HG03139 (cell line): ENCODE results near the gene ORC2.
"Not testable (repeated sequence)": the region's sequence is repeated elsewhere in the genome, so short reads cannot be mapped to it uniquely, and the experiment has no call there.

Experiments used
- ATAC-seq: cut with Tn5 transposase; IDR thresholded peaks from one replicate; pipeline ENCODE4 v1.9.1; 2021; ENCODE audit not compliant: unreplicated experiment

The ORC2 gene

DNA sequence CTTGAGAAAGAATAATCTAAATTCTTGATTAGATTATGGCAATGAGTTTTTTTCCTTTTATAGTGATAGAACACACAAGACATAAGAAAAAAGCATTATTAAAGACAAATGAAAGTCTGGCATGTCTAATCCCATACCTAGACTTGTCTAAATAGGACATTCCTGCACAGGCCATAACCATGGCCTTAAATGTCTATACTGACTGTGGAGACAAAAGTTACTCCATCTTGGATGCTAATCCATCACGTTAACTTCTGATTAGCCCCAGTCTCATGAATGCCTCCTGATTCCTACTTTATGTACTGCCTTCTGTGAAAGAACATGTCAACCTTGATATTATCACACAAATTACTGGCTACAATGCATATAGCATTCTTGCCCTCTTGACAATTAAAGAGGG is 23.6 kb downstream of the ORC2 start:
- ATAC-seq: no peak

DNA sequence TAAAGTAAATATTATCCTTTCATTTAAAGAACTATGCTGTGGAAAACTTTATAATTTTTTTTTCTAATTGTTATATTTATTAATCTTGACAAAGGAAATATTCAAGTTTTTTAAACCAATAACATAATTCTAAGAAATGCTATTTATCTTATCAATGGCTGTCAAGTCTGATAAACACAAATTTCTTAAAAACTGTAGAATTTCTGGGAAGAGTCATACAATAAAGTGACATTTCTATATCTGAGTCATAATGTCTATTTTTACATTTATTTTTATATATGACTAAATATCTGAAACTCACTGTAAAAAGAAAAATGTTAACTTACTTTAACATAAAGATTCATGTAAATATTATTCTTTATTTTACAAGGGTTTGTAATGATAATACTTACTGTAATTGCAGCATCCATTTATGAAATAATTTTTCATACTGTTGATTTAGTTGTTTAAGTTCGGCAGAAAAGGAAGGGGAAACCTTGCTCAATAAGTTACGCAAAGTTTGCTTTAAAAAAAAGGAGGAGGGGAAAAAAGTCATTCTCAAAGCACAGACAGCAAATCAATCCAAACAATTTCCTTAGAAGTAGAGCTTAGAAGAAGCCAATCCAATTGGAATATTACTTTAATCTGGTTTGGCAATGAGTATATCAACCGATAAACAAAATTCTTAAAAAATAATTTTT is 32.4 kb downstream of the ORC2 start:
- ATAC-seq: no peak

- no peak for ATAC-seq
Observed at GRCh38 chr2:200929334-200930249, 33.9 kb downstream of the ORC2 start.

- ATAC-seq: no peak
Observed at GRCh38 chr2:200922439-200922838, 41.0 kb downstream of the ORC2 start.

DNA sequence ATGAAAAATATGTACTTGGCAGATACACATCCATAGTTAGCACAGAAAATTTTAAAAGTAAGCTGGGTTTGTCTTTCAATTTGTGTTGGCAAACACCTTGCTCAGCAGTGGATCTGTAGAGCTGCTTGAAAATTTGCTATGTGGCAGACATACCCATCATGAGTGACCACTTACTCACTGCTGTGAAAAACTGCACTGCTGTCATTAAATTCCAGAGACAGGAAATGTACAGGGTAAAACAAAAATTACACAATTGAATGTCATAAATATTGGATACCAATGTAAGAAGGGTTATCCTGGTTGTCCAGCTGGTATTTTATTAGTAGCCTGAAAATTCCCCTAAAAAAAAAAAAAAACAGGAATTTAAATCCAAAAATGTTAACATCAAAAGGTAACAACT is 49.8 kb downstream of the ORC2 start:
- ATAC-seq: no peak

DNA sequence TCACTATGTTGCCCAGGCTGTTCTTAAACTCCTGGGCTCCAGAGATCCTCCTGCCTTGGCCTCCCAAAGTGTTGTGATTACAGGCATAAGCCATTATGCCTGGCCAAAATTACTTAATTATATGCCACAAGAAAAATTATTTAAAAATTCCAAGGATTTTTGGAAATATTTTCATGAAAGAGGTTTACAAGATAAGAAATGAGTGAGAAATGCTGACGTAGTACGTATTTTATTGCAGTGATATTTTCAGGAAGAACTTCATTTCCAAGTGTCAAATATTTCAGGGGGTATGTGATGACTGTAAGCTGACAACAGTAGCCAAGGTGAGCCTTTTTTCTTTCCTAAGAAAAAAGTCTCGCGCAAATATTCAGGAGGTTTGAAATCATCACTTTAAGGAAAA is 53.5 kb downstream of the ORC2 start:
- ATAC-seq: no peak

- no peak for ATAC-seq
Observed at GRCh38 chr2:200905618-200906296, 57.7 kb downstream of the ORC2 start.

DNA sequence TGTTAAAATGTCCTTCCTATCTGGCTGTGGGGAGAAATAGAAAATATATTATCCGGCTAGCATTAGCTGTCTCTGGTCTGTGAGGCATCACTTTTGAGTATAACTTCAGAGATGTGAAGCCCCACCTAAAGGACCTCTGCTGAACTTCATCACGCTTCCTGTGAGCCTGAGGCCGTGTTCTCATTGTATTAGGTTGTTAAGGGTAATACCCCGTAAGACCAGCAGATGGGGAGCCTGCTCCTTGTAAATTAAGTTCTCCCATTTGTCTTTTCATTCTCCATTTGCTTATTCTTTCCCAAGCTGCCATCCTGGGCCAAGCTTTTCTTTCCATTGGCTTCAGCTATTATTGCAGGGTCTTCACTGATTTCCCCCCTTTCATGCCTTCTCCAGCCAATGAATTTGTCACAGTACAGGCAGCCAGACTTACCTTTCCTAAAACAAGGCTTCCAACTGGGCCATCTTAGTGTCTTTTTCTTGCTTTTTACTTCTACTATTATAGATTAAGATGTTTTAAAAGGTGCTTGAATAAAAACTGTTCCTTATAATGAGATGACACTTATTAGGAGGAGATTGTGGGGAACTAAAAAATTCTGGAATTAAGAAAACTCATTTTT is 61.9 kb downstream of the ORC2 start:
- peak; percentile 98 for ATAC-seq

- ATAC-seq: no peak
Observed at GRCh38 chr2:200899482-200899881, 64.0 kb downstream of the ORC2 start.

- ATAC-seq: peak; percentile 89
Observed at GRCh38 chr2:200888704-200889625, 74.5 kb downstream of the ORC2 start, which contains the start of the genes NIF3L1 and PPIL3. NIF3L1 (plus strand) TSS chr2:200889371; CDS start chr2:200891944, 2,573 bp downstream. PPIL3 (minus strand) TSS chr2:200889077; CDS start chr2:200887615, 1,462 bp downstream.

DNA sequence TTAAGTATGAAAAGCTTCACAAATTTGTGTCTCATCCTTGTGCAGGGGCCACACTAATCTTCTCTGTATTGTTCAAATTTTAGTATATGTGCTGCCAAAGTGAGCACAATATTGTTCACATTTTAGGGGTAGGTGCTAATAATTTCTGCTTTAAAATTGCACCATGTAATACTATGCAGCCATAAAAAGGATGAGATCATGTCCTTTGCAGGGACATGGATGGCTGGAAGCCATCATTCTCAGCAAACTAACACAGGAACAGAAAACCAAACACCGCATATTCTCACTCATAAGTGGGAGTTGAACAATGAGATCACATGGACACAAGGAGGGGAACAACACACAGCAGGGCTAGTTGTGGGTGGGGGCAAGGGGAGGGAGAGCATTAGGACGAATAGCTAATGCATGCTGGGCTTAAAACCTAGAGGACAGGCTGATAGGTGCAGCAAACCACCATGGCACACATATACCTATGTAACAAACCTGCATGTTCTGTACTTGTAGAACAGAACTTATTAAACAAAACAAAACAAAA is 81.7 kb downstream of the ORC2 start:
- ATAC-seq: not testable (repeated sequence)

GRCh38 chr2:200878289-200878880 is 85.1 kb downstream of the ORC2 start:
- ATAC-seq: no peak

- no peak for ATAC-seq
Observed at GRCh38 chr2:200877443-200877842, 86.0 kb downstream of the ORC2 start.

GRCh38 chr2:200873560-200873959 is 89.9 kb downstream of the ORC2 start:
- no peak for ATAC-seq

DNA sequence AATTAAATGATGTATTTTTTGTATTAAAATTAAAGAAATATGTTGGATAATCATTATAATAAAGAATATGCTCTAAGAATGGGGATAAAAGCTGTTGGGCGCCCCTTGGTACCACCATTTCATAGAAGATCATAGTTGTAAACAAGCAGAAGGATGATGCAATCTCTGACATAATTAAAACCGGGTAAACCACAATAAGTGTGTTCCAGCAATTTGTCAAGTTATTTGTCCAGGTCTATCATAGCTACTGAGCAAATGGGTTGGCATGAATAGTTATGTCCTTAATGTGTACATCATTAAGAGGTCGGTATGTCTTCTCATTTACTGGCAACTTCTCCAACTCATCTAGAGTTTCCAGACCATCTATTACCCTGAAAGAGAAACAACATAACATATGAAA is 92.3 kb downstream of the ORC2 start:
- no peak for ATAC-seq

DNA sequence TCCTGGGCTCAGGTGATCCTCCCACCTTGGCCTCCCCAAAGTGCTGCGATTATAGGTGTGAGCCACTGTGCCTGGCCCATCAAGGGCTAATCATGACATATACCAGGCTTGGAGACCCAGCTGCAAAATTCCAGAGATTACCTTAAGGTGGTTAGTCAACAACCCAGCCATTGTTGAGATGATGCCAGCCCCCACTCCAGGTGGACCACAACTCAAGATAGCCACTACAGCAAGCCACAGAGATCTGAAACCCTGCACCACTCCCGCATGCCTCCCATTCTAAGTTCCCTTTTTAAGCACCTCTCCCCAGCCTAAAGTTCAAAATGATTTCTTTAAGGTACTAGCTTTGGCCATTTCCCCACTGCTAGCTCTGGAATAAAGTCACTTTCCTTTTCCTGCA is 94.4 kb downstream of the ORC2 start:
- no peak for ATAC-seq

DNA sequence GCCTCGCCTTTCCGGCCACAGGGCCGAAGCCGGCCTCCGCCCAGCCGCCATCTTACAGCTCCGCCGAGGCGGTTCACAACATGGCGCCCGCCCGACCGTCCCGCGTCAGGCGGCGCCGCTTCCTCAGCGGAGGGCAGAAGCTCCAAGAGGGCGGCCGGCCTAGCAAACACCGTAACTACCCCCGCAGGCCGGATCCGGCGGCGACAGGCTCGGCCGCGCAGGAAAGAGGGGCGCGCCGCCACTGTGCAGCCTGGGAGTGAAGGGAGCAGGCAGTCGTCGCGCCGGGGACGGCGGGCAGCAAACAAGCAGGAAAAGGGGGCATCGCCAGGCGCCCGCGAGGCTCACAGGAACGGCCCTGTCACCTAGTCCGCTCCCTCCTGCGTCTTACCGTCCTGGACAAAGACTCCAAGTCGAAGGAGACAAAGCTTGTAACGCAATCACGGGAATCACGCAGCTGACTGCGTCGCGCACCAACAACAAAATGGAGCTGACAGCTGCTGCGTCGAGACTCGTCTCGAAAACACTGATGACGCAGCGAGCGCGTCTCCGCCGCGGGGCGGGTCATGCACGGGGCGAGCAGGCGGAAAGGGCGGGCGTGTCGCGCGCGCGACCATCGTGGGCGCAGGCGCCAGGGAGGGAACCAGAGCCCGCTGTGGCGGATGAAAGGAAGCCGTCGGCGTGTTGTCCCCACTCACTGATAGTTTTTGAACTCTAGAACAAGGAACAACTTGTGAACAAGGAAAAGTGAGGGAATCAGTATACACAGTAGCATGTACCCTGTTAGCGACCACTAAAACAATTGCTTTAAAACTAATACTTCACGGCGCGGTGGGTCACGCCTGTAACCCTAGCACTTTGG is 99.1 kb downstream of the ORC2 start, which contains the start of gene CLK1:
TSS of gene CLK1 (minus strand) at position 483 of the 859 bp plus-strand sequence. CDS start 2,796 bp downstream, outside the sequence.
- ATAC-seq: peak; percentile 80

DNA sequence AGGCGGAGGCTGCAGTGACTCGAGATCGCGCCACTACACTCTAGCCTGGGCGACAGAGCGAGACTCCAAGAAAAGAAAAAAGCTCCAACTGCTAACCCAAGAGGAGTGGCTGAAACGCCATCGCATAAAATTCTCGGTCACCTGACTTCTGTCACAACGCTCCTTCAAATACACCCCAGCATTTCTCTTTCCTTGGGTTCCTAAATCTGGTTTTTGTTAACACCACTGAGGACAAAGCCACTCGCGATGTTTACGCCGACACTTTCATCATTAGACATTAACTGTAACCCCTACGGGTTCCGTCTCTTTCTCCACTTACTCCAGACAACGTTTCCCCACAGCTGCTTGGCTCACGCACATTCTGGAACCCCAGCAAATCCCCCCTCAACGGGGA is 99.7 kb downstream of the ORC2 start:
- ATAC-seq: no peak
